Muscle of arm (tissue), 12 donors: ENCODE measurements around the gene QPCT. TPM values are rescaled to one million over a fixed set of nuclear protein-coding genes. Genes with fewer than 3 reads are reported as not detected.
"Not testable (repeated sequence)": the region's sequence is repeated elsewhere in the genome, so short reads cannot be mapped to it uniquely, and the experiment has no call there.

Experiments used
- DNase-seq: peaks from one replicate; pipeline ENCODE4 v3.0.0-alpha.2; 2013
- polyA plus RNA-seq, 12 donors: library from polyadenylated mRNA; unstranded; fragments of 120-200 nt; gene quantifications; one replicate each; pipeline ENCODE4 v1.2.1, GENCODE V29; 2013; ENCODE audit not compliant: insufficient read length in 12 of 12

Gene QPCT
- polyA plus RNA-seq, 12 donors: 6.2 to 21.5 (median 9.2) TPM; not detected in 1

- no peak for DNase-seq
These were observed 11.9 kb downstream of the QPCT start for GRCh38 chr2:37356299-37356698.

- DNase-seq: no peak
These were observed 12.6 kb downstream of the QPCT start for GRCh38 chr2:37357069-37357468.

- DNase-seq: no peak
These were observed 13.1 kb downstream of the QPCT start for GRCh38 chr2:37357530-37357929.

- DNase-seq: no peak
These were observed 14.0 kb downstream of the QPCT start for GRCh38 chr2:37358466-37358865.

- no peak for DNase-seq
These were observed 16.9 kb downstream of the QPCT start for GRCh38 chr2:37361216-37361815.

GRCh38 chr2:37361994-37362698 lies 17.7 kb downstream of the QPCT start:
- no peak for DNase-seq

GRCh38 chr2:37364351-37364750 lies 19.9 kb downstream of the QPCT start:
- DNase-seq: no peak

GRCh38 chr2:37365669-37366068 lies 21.2 kb downstream of the QPCT start:
- DNase-seq: no peak

- DNase-seq: no peak
These were observed 22.3 kb downstream of the QPCT start for GRCh38 chr2:37366773-37367172.

GRCh38 chr2:37367310-37367709 lies 22.9 kb downstream of the QPCT start:
- DNase-seq: no peak

- no peak for DNase-seq
These were observed 23.6 kb downstream of the QPCT start for GRCh38 chr2:37367984-37368383.

GRCh38 chr2:37370666-37371065 lies 26.2 kb downstream of the QPCT start:
- DNase-seq: no peak

- no peak for DNase-seq
These were observed 27.6 kb downstream of the QPCT start for GRCh38 chr2:37372000-37372399.

GRCh38 chr2:37375741-37376288 lies 31.4 kb downstream of the QPCT start:
- peak; percentile 56 for DNase-seq

- DNase-seq: peak; percentile 86
These were observed 32.2 kb downstream of the QPCT start for GRCh38 chr2:37376421-37377186.

- DNase-seq: peak; percentile 60
These were observed 32.7 kb downstream of the QPCT start for GRCh38 chr2:37377187-37377532.

- no peak for DNase-seq
These were observed 34.0 kb downstream of the QPCT start for GRCh38 chr2:37378411-37378810.

- no peak for DNase-seq
These were observed 35.5 kb downstream of the QPCT start for GRCh38 chr2:37379881-37380296.

- DNase-seq: not testable (repeated sequence)
These were observed 36.4 kb downstream of the QPCT start for GRCh38 chr2:37380787-37381186.

- not testable (repeated sequence) for DNase-seq
These were observed 39.8 kb downstream of the QPCT start for GRCh38 chr2:37384261-37384660.

GRCh38 chr2:37387148-37387835 lies 42.9 kb downstream of the QPCT start:
- no peak for DNase-seq

GRCh38 chr2:37388074-37388473 lies 43.6 kb downstream of the QPCT start:
- no peak for DNase-seq
